Brain microvascular endothelial cell (primary cell): ENCODE measurements around the gene GGACT.
A peak's percentile ranks its signal among the peaks of the same experiment; 100 is the strongest.

Experiments used
- DNase-seq: peaks from one replicate; pipeline ENCODE4 v3.0.0-alpha.2; 2020
- H3K27ac ChIP-seq: fragments of 250-450 bp; sonication (Bioruptor Pico); 2 replicates; pipeline ENCODE4 v1.5.1; 2020; ENCODE audit warnings: mild to moderate bottlenecking, moderate library complexity
- H3K27me3 ChIP-seq: fragments of 250-450 bp; sonication (Bioruptor Pico); replicated peaks from 2 replicates; pipeline ENCODE4 v1.5.1; 2020; ENCODE audit warnings: mild to moderate bottlenecking
- H3K36me3 ChIP-seq: fragments of 250-450 bp; sonication (Bioruptor Pico); replicated peaks from 2 replicates; pipeline ENCODE4 v1.5.1; 2020; ENCODE audit warnings: mild to moderate bottlenecking
- H3K4me3 ChIP-seq: 2 replicates; pipeline ENCODE4 v1.5.1; 2011; ENCODE audit warnings: low read depth, mild to moderate bottlenecking, control low read depth, low read length, moderate library complexity
- CTCF ChIP-seq: IDR thresholded peaks from 2 replicates; pipeline ENCODE4 v1.5.1; 2011; ENCODE audit warnings: low read depth, mild to moderate bottlenecking, moderate library complexity, low read length, control low read depth, inconsistent platforms; ENCODE audit errors: missing control alignments
- in situ Hi-C: cut with HindIII; loops from 2 replicates; pipeline ENCODE4 v1.10.0; 2017; ENCODE audit warnings: low sequenced_read_pairs, low pct_ligation_motif_present

The GGACT gene

GRCh38 chr13:100517728-100518127 is 70.9 kb downstream of the GGACT start:
- H3K27me3 ChIP-seq: no peaks in the 10 kb centered on the region
- no peak for DNase-seq
- H3K36me3 ChIP-seq: no peaks in the 10 kb centered on the region
- H3K27ac ChIP-seq: no peak overlapping the region
- no peak overlapping the region for H3K4me3 ChIP-seq
- no peak for TF ChIP-seq CTCF
- in situ Hi-C loops: no loop called here

GRCh38 chr13:100517135-100517534 is 71.5 kb downstream of the GGACT start:
- no peak for DNase-seq
- H3K4me3 ChIP-seq: no peak overlapping the region
- no peak for TF ChIP-seq CTCF
- no peaks in the 10 kb centered on the region for H3K27me3 ChIP-seq
- no peak overlapping the region for H3K27ac ChIP-seq
- in situ Hi-C loops: no loop called here
- no peaks in the 10 kb centered on the region for H3K36me3 ChIP-seq

GRCh38 chr13:100515410-100515800 is 73.2 kb downstream of the GGACT start:
- no peak for TF ChIP-seq CTCF

GRCh38 chr13:100514788-100515409 is 73.7 kb downstream of the GGACT start:
- H3K27me3 ChIP-seq: no peaks in the 10 kb centered on the region
- peak; percentile 77 for DNase-seq
- H3K36me3 ChIP-seq: no peaks in the 10 kb centered on the region
- TF ChIP-seq CTCF: peak; percentile 97
- H3K4me3 ChIP-seq: no peak overlapping the region
- H3K27ac ChIP-seq: no peak overlapping the region
- in situ Hi-C loops: no loop called here

More at GRCh38 chr13:100515410-100515800, 73.2 kb downstream of the GGACT start:
- Histone ChIP-seq H3K27me3 (no peaks in the 10 kb centered on the region), H3K36me3 (no peaks in the 10 kb centered on the region), H3K27ac (no peak overlapping the region), H3K4me3 (no peak overlapping the region)
- in situ Hi-C loops: no loop called here
- DNase-seq: no peak

GRCh38 chr13:100513987-100514670 is 74.5 kb downstream of the GGACT start:
- TF ChIP-seq CTCF: no peak
- no peak for DNase-seq
- in situ Hi-C loops: no loop called here
- no peak overlapping the region for H3K4me3 ChIP-seq
- H3K36me3 ChIP-seq: no peaks in the 10 kb centered on the region
- H3K27ac ChIP-seq: no peak overlapping the region
- H3K27me3 ChIP-seq: no peaks in the 10 kb centered on the region
